ENCODE data around the gene EXOC3.
A peak's percentile ranks its signal among the peaks of the same experiment; 100 is the strongest.
"Not testable (repeated sequence)": the region's sequence is repeated elsewhere in the genome, so short reads cannot be mapped to it uniquely, and the experiment has no call there.

The EXOC3 gene
- 66.1 to 81.3 (median 67.8) reads per million in 3 donors for total RNA-seq

DNA sequence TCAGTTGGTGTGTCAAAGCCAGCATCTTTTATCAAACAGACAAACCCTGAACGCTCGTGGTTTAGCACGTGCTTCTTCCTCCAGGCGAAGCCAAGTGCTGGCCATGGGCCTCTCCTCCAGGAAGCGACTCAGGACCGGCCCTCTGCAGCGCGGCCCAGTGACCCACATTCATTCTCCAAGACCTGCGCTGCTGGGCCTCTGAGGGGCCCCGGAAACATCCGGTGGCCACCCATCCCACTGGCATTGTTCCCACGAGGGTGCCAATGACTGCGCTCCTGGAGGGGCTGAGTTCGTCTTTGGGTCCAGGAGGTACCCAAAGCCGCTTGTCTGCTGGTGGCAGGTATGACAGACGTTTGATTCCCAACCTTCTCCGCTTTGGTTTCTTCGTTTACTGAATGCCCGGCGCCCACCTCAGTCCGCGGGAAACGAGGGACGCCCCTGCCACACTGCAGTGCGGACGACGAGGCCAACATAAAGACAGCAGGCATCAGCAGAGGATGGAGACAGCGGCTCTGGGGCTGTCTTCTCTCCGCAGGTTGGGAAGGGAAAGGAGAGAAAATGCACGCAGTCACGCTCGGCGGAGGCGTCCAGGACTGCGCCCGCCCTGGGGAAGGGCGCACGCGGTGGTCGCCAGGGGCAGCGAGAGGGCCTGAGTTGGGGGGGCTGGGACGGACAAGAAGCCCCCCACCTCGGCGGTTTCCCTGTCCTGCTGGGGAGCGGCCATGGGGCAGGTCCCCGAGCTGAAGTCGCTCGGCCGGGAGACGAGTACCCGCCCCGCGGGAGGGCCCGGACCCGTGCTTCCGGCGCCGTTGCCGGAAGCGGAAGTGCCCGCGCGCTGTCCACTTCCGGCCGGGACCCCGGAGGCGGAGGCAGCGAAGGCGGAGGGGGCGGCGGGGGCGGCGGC, at the start of gene EXOC3:
EXOC3 (plus strand) TSS at position 842 of the 904 bp plus-strand sequence. CDS start 3,030 bp downstream, outside the sequence.
- H3K27me3 ChIP-seq (replicated peaks; ENCODE audit: control insufficient read depth, insufficient read depth, low read length, poor library complexity, severe bottlenecking): no peaks in the 10 kb centered on the region
- peak within 1 kb of the TSS; percentile 73 for H3K27ac ChIP-seq (ENCODE audit: insufficient read depth, low read length, poor library complexity, severe bottlenecking)
- H3K4me1 ChIP-seq (ENCODE audit: control insufficient read depth, insufficient read depth, low read length, poor library complexity, severe bottlenecking): peaks cover 17% of the 10 kb centered on the region
- peak within 1 kb of the TSS; percentile 91 for H3K4me3 ChIP-seq (ENCODE audit: insufficient read depth, low read depth, low read length, poor library complexity, severe bottlenecking)
- H3K36me3 ChIP-seq (ENCODE audit: control insufficient read depth, insufficient read depth, low read length): peaks cover 11% of the 10 kb centered on the region
- peak; percentile 47 to 69 (median 52) for DNase-seq
- no peaks in the 10 kb centered on the region for H3K9me3 ChIP-seq (ENCODE audit: control insufficient read depth, low read length)

GRCh38 chr5:393846-394275, 49.1 kb upstream of the EXOC3 start:
- H3K27me3 ChIP-seq (replicated peaks; ENCODE audit: control insufficient read depth, insufficient read depth, low read length, poor library complexity, severe bottlenecking): no peaks in the 10 kb centered on the region
- no peaks in the 10 kb centered on the region for H3K4me1 ChIP-seq (ENCODE audit: control insufficient read depth, insufficient read depth, low read length, poor library complexity, severe bottlenecking)
- no peaks in the 10 kb centered on the region for H3K9me3 ChIP-seq (ENCODE audit: control insufficient read depth, low read length)
- no peak overlapping the region for H3K27ac ChIP-seq (ENCODE audit: insufficient read depth, low read length, poor library complexity, severe bottlenecking)
- no peaks in the 10 kb centered on the region for H3K36me3 ChIP-seq (ENCODE audit: control insufficient read depth, insufficient read depth, low read length)
- no peak overlapping the region for H3K4me3 ChIP-seq (ENCODE audit: insufficient read depth, low read depth, low read length, poor library complexity, severe bottlenecking)
- no peak for DNase-seq

GRCh38 chr5:394671-395155, 48.3 kb upstream of the EXOC3 start:
- Histone ChIP-seq H3K4me1 (ENCODE audit: control insufficient read depth, insufficient read depth, low read length, poor library complexity, severe bottlenecking) (no peaks in the 10 kb centered on the region), H3K27ac (ENCODE audit: insufficient read depth, low read length, poor library complexity, severe bottlenecking) (no peak overlapping the region)
- DNase-seq: no peak

DNA sequence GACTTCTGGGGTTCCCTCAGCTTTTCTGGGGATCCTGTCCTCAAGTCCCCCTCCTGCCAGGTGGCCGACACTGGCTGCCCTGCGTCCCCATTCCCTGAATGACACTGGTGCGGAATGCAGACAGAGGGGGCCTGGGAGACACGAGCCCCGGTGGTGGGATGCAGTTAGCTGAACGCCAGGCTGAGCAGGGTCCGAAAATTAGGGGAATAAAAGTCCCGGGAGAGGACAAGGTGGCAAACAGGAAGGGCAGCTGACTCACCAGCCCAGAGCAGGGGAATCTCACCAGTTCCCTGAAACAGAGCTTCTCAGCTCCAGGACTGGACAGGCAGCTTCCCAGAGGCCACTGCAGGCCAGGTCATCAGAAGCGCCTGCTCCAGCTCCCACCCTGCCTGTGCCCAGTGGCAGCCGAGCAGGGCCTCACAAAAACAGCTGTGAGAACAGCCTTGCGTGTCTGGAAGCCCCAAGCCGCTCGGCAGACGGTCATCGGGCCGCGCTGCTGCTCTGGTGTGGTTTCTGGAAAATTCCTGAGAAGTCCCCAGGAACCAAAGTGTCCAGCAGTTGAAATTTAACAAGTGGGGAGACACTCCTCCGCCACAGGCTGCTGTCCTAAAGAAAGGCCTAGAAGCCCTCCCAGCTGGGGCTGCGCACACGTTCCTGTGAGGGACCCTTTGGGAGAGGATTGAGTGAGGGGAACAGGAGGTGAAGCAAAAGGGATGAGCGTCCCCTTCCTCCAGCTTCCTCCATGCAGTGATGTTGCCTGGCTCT, 47.6 kb upstream of the EXOC3 start:
- H3K27ac ChIP-seq (ENCODE audit: insufficient read depth, low read length, poor library complexity, severe bottlenecking): no peak overlapping the region

More at GRCh38 chr5:394671-395155, 48.3 kb upstream of the EXOC3 start:
- Histone ChIP-seq H3K36me3 (ENCODE audit: control insufficient read depth, insufficient read depth, low read length) (no peaks in the 10 kb centered on the region), H3K4me3 (ENCODE audit: insufficient read depth, low read depth, low read length, poor library complexity, severe bottlenecking) (no peak overlapping the region), H3K9me3 (ENCODE audit: control insufficient read depth, low read length) (no peaks in the 10 kb centered on the region), H3K27me3 (replicated peaks; ENCODE audit: control insufficient read depth, insufficient read depth, low read length, poor library complexity, severe bottlenecking) (no peaks in the 10 kb centered on the region)

GRCh38 chr5:395921-396530, 47.0 kb upstream of the EXOC3 start:
- Histone ChIP-seq H3K27ac (ENCODE audit: insufficient read depth, low read length, poor library complexity, severe bottlenecking) (no peak overlapping the region), H3K27me3 (replicated peaks; ENCODE audit: control insufficient read depth, insufficient read depth, low read length, poor library complexity, severe bottlenecking) (no peaks in the 10 kb centered on the region), H3K4me3 (ENCODE audit: insufficient read depth, low read depth, low read length, poor library complexity, severe bottlenecking) (no peak overlapping the region), H3K4me1 (ENCODE audit: control insufficient read depth, insufficient read depth, low read length, poor library complexity, severe bottlenecking) (no peaks in the 10 kb centered on the region), H3K9me3 (ENCODE audit: control insufficient read depth, low read length) (no peaks in the 10 kb centered on the region), H3K36me3 (ENCODE audit: control insufficient read depth, insufficient read depth, low read length) (no peaks in the 10 kb centered on the region)
- no peak for DNase-seq

More for the DNA sequence above, 47.6 kb upstream of the EXOC3 start:
- no peaks in the 10 kb centered on the region for H3K36me3 ChIP-seq (ENCODE audit: control insufficient read depth, insufficient read depth, low read length)
- H3K27me3 ChIP-seq (replicated peaks; ENCODE audit: control insufficient read depth, insufficient read depth, low read length, poor library complexity, severe bottlenecking): no peaks in the 10 kb centered on the region
- no peaks in the 10 kb centered on the region for H3K4me1 ChIP-seq (ENCODE audit: control insufficient read depth, insufficient read depth, low read length, poor library complexity, severe bottlenecking)
- no peak for DNase-seq
- no peaks in the 10 kb centered on the region for H3K9me3 ChIP-seq (ENCODE audit: control insufficient read depth, low read length)
- no peak overlapping the region for H3K4me3 ChIP-seq (ENCODE audit: insufficient read depth, low read depth, low read length, poor library complexity, severe bottlenecking)

DNA sequence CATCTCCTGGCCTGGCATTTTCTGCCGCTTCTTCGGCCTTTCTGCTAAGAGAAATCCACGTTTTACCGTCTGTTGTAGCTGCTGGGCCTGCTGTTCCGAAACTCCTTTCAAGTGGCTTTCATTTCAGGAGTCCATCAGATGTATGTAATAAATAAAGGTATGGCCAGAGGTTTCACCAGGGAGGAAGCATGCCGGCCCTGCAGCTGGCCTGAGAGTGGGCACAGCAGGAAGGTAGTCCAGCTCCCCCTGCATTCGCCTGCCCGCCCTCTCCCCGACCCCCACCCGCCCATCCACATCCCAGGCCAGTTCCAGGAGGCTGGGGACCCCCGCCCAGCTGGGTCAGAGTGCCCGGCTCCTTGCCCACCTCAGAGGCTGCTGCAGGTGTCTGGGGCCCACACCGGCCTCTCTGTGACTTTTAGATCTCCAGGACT, 46.4 kb upstream of the EXOC3 start:
- no peaks in the 10 kb centered on the region for H3K4me1 ChIP-seq (ENCODE audit: control insufficient read depth, insufficient read depth, low read length, poor library complexity, severe bottlenecking)
- H3K9me3 ChIP-seq (ENCODE audit: control insufficient read depth, low read length): no peaks in the 10 kb centered on the region
- no peak for DNase-seq
- no peak overlapping the region for H3K4me3 ChIP-seq (ENCODE audit: insufficient read depth, low read depth, low read length, poor library complexity, severe bottlenecking)
- H3K36me3 ChIP-seq (ENCODE audit: control insufficient read depth, insufficient read depth, low read length): no peaks in the 10 kb centered on the region
- no peak overlapping the region for H3K27ac ChIP-seq (ENCODE audit: insufficient read depth, low read length, poor library complexity, severe bottlenecking)
- H3K27me3 ChIP-seq (replicated peaks; ENCODE audit: control insufficient read depth, insufficient read depth, low read length, poor library complexity, severe bottlenecking): no peaks in the 10 kb centered on the region

DNA sequence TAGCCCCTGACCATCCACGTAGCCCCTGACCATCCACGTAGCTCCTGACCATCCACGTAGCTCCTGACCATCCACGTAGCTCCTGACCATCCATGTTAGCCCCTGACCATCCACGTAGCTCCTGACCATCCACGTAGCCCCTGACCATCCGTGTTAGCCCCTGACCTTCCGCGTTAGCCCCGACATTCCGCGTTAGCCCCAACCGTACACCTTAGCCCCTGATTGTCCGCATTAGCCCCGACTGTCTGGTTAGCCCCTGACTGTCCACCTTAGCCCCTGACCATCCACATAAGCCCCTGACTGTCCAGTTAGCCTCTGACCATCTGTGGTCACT, 44.9 kb upstream of the EXOC3 start:
- H3K27ac ChIP-seq (ENCODE audit: insufficient read depth, low read length, poor library complexity, severe bottlenecking); DNase-seq; H3K27me3 ChIP-seq (replicated peaks; ENCODE audit: control insufficient read depth, insufficient read depth, low read length, poor library complexity, severe bottlenecking); H3K9me3 ChIP-seq (ENCODE audit: control insufficient read depth, low read length); H3K36me3 ChIP-seq (ENCODE audit: control insufficient read depth, insufficient read depth, low read length); H3K4me1 ChIP-seq (ENCODE audit: control insufficient read depth, insufficient read depth, low read length, poor library complexity, severe bottlenecking); H3K4me3 ChIP-seq (ENCODE audit: insufficient read depth, low read depth, low read length, poor library complexity, severe bottlenecking): not testable (repeated sequence)

GRCh38 chr5:398475-399295, 44.3 kb upstream of the EXOC3 start:
- Histone ChIP-seq H3K27me3 (replicated peaks; ENCODE audit: control insufficient read depth, insufficient read depth, low read length, poor library complexity, severe bottlenecking) (no peaks in the 10 kb centered on the region), H3K9me3 (ENCODE audit: control insufficient read depth, low read length) (no peaks in the 10 kb centered on the region), H3K4me1 (ENCODE audit: control insufficient read depth, insufficient read depth, low read length, poor library complexity, severe bottlenecking) (no peaks in the 10 kb centered on the region), H3K4me3 (ENCODE audit: insufficient read depth, low read depth, low read length, poor library complexity, severe bottlenecking) (no peak overlapping the region), H3K36me3 (ENCODE audit: control insufficient read depth, insufficient read depth, low read length) (no peaks in the 10 kb centered on the region), H3K27ac (ENCODE audit: insufficient read depth, low read length, poor library complexity, severe bottlenecking) (no peak overlapping the region)
- no peak for DNase-seq

Data from effector memory CD4-positive, alpha-beta T cell (primary cell).